Measurements from ENCODE around the gene WNT1.

The WNT1 gene

DNA sequence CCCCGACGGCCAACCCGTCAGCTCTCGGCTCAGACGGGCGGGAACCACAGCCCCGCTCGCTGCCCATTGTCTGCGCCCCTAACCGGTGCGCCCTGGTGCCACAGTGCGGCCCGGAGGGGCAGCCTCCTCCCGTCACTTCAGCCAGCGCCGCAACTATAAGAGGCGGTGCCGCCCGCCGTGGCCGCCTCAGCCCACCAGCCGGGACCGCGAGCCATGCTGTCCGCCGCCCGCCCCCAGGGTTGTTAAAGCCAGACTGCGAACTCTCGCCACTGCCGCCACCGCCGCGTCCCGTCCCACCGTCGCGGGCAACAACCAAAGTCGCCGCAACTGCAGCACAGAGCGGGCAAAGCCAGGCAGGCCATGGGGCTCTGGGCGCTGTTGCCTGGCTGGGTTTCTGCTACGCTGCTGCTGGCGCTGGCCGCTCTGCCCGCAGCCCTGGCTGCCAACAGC, at the start of gene WNT1:
TSS of gene WNT1 (plus strand) at position 32 of the 450 bp plus-strand sequence. CDS start at position 361, 329 bp downstream.
- no peak for DNase-seq (ENCODE audit: low spot score)

GRCh38 chr12:48929551-48929950, 48.6 kb upstream of the WNT1 start:
- no peak for DNase-seq (ENCODE audit: low spot score)

- no peak for DNase-seq (ENCODE audit: low spot score)
Measured at GRCh38 chr12:48930475-48930874, 47.6 kb upstream of the WNT1 start.

GRCh38 chr12:48932878-48933277, 45.2 kb upstream of the WNT1 start:
- peak; percentile 20 for DNase-seq (ENCODE audit: low spot score)

- DNase-seq (ENCODE audit: low spot score): peak; percentile 49
Measured at GRCh38 chr12:48933664-48934311, 44.3 kb upstream of the WNT1 start.

DNA sequence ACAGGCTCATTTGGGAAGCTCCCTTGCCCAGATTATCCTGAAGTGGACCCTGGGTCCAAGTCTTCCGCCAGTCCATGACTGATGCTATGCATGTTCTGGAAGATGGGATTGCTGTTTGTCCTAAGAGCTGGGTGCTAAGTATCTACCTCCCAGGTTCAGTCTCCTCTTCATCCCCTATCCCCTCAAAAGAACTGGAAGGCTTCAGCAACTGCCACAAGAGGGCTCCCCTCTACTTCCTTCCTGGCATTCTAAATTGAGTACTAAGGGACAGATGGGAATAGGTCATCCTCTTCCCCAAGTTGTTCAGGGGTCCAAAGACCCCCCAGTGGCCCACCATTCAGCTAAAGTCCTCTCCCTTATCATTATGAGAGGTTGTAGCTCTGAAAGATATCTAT, 43.8 kb upstream of the WNT1 start:
- peak; percentile 14 for DNase-seq (ENCODE audit: low spot score)

DNA sequence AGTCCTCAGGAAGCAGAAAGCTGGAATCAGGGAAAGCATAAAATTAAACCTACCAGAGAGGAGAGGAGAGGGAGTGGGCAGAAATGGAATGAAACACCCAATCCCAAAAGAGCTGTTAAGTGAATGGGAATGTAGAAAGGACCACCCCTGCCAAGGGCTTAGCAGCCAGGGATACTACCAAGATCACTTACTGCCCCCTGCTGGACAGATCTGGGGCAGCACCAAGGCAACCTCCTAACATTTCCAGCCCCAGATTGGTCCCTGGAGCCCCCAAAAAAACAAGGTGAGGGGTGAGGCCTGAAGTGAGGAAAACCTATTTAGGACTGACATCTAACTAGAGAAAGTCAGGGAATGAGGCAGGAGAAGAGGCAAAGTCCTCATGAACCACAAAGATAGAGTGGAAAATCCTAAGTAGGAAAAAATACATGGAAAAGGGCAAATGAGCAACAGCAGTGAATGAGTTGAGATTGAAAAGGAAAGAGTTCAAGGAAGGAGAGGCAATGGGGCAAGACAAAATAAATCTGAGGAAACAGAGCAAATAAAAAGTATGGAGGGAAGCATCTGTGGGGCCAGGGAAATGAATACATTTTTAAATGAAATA, 41.6 kb upstream of the WNT1 start:
- peak; percentile 80 for DNase-seq (ENCODE audit: low spot score)

DNA sequence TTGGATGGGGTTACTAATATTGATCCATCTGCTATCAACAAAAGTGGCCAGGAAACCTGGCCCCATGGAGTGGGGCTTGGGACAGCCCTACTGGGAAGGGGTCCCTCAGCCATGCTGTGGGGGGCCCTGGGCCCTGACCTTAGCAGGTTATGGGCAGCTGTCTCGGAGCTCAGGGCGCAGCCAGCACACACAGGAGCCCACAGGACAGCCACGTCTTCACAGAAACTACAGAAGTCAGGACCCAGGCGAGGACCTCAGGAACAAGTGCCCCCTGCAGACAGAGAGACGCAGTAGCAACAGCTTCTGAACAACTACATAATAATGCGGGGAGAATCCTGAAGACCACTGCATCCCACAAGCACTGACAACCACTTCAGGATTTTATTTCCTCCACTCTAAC, 41.0 kb upstream of the WNT1 start:
- no peak for DNase-seq (ENCODE audit: low spot score)

DNA sequence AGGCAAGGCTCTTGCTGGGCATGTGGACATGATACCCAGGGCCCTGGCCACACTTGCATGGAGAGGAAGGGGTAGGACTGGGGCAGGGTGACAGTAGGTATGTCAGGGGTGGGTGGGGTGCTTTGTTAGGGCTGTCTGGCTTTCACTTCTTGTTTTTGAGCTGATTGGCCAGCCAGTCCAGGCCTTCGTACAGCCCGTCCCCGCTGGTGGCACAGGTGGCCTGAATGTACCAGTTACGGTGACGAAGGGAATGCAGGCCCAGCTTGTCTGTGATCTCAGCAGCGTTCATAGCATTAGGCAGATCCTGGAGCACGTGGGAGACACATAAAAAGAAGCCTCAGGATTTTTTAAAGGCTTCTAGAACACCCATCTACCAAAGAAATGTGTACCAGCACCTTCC, 39.3 kb upstream of the WNT1 start:
- DNase-seq (ENCODE audit: low spot score): no peak

DNA sequence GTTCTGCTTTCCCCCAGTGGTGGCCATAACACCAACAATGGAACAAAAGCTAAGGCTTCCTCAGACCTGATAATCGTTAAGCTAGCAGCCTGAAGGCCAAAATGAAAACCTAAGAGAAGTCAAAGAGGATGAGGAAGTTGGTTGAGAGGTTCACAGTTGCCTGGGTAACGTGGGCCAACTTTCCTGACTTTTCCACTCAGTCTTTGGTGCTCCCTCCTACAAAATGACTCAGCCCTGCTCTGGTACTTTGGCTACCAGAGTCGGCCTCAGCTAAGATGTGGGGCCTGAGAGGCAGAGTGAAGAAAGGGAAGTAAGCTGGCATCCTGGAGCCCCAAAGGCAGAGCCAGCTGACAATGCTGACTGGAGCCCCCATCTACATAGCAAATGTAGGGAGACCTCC, 37.9 kb upstream of the WNT1 start:
- DNase-seq (ENCODE audit: low spot score): no peak

GRCh38 chr12:48943221-48943620, 34.9 kb upstream of the WNT1 start:
- no peak for DNase-seq (ENCODE audit: low spot score)

- DNase-seq (ENCODE audit: low spot score): no peak
Measured at GRCh38 chr12:48946205-48946604, 31.9 kb upstream of the WNT1 start.

- no peak for DNase-seq (ENCODE audit: low spot score)
Measured at GRCh38 chr12:48946943-48947342, 31.2 kb upstream of the WNT1 start.

DNA sequence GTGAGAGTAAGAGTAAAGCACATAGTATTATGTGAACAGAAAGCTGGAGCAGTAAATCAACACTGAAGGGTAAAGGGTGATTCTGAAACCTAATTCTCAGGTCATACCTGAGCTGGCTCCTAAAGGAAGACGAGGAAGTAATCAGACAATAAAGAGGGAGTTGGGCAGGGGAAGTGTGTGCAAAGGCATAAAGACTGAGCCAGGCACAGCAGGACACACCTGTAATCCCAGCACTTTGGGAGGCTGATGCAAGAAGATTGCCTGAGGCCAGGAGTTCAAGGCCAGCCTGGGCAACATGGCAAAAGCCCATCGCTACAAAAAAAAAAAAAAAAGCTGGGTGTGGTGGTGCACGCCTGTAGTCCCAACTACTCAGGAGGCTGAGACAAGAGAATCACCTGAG, 30.4 kb upstream of the WNT1 start:
- no peak for DNase-seq (ENCODE audit: low spot score)

- no peak for DNase-seq (ENCODE audit: low spot score)
Measured at GRCh38 chr12:48952691-48953090, 25.4 kb upstream of the WNT1 start.

DNA sequence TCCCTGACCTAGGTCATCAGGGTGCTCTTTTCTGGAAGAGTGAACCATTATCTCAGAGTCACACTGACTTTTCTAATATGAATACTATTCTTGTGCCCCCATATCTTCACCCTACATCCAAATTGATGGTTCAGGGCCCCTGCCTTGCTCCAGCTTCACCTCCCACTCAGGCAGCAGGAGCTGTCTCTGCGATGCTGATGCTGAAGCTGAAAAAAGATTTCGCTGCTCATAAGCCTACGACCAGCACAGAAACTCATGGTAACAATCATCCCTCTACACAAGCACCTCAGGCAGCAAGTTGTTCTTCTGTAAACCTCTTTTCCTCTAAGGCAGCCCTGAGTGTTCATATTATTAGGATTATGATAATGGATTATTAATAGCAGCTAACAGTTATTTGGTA, 24.1 kb upstream of the WNT1 start:
- no peak for DNase-seq (ENCODE audit: low spot score)

DNA sequence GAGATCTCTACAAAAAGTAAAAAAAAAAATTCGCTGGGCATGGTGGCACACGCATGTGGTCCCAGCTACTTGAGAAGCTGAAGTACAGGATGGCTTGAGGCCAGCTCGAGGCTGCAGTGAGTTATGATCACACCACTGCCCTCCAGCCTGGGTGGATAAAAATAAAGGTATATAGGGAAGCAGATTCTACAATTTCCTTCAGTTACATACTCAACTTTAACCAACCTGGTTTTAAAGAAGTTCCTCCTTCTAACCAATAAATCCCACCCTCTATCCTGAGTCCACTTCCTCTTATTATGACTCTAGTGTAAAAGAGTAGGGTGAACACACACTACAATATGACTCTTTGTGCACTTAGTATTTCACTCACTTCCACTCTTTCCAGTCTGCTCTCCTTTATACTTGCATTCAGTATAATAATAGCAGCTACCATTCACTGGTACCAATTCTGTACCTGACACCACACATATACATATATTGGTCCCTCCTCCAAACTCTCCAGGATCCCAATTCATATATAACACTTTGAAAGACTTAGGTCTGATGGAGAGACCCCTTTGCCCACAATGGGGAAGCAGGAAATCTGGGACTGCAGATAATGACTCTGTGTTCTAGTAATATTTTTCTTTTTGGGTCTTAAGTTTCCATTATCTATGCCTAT, 23.2 kb upstream of the WNT1 start:
- no peak for DNase-seq (ENCODE audit: low spot score)

GRCh38 chr12:48956279-48957140, 21.6 kb upstream of the WNT1 start:
- no peak for DNase-seq (ENCODE audit: low spot score)

GRCh38 chr12:48957141-48958048, 20.7 kb upstream of the WNT1 start, which contains the start of gene ARF3:
Gene ARF3, minus strand, starts transcription at chr12:48957487. Its CDS starts 16,392 bp downstream, at chr12:48941095.
- peak; percentile 92 for DNase-seq (ENCODE audit: low spot score)

- no peak for DNase-seq (ENCODE audit: low spot score)
Measured at GRCh38 chr12:48958049-48958388, 20.1 kb upstream of the WNT1 start.

GRCh38 chr12:48960834-48961233, 17.3 kb upstream of the WNT1 start:
- DNase-seq (ENCODE audit: low spot score): no peak
